Measurements from ENCODE around the gene ZNF653.

The ZNF653 gene

DNA sequence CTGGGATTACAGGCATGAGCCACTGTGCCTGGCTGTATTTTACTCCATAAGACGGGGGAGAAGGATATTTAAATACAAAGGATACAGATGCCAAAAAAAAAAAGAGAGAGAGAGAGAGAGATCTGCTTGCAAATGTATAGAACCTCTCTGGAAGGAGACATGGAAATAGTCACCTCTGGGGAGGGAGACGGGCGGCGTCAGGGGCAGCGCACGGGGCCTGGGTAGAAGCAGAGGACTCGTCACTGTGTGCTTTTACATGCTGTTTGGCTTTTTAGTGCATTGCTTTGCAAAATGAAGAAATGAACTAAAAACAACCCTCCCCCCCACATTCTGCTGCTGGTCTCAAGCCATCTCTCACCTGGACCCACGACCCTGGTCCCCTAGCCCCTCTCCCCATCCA is 4.8 kb upstream of the ZNF653 start:
- DNase-seq, result no peak

DNA sequence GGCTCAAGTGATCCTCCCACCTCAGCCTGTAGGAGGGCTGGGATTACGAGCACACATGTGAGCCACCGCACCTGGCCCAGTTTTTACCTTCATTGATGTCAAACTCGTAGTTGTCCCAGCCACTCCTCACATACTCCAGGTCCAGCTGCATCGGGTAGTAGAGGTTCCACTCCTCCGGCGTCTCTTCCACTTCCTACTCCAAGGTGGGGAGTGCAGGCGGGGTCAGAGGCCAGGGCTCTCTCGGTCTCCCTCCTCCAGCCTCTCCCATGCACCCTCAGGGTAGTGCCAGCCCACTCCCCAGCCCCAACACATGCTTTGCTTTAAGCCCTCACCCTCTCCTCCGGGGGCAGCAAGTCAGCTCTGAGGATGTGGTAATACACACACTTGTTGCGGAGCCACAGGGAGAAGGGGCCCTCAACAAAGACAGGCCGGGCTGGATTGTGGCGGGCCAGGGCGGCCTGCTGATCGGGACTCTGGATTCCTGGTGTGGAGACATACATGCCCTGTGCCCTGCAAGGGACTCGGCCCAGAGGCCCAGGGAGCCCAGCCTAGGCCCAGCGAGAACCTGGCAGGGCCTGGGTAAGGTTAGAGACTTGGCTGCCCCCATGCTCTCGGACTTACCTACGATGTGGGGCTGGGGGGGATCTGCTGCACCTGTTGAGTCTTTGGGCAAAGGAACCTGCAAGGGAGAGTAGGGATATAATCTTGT is 1.9 kb upstream of the ZNF653 start:
- no peak for DNase-seq

DNA sequence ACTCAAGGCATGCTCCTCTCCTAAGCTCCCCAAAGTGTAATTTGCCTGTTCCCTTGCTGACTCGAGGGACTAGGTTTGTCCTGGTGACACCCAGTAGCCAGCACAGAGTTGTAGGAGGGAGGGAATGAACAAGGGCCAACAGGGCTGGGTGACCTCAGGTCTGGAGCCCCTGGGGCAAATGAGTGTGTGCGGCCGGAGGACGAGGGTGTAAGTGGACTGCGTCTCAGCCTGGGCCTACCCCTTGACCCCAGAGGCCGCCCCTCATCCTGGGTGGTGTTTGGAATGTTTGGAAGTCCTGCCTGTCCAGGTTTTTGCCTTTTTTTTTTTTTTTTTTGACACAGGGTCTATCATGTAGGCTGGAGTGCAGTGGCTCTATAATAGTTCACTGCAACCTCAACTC is 1.3 kb upstream of the ZNF653 start:
- DNase-seq, result no peak

DNA sequence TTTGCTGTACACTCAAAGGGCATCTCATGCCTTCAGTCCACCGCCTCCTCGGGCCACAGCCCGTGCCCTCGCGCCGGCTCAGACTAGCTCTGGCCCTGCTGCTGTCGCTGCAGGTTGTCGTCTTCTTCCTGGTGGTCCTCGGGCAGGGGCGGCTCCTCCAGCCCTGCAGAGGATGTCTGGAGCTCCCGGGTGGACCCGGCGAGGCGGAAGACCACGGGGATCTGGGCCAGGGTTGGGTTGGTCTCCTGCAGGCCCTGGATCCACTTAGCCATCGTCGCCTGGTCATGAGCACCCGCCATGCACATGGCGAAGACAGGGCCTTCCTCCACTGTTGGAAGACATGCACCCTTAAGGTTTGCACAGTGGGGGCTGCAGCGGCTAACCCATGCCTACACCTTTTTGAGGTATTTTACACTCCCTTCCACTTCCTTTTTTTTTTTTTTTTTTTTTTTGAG is 489 bp upstream of the ZNF653 start:
- no peak for DNase-seq

DNA sequence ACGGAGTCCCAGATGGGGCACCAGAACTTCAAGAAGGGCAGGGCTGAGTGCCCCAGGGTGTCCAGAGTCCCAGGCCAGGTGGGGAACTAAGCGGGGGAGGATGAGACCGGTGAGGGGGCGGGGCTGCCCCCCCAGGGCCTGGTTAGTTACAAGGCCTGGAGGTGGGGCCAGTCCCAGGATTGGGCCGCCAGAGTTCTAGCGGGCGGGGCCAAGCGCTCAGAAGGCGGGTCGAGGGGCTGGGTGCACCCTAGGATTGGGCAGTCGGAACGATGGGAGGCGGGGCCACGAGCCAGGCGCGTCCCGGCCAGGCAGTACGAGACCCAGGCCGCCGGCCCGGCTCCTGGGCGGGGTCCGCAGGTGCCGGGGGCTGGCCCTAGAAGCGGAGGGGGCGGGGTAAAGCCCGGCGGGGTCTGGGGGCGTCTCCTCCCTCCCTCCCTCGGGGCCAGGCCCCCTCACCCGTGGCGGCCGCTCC is 571 bp downstream of the ZNF653 start:
- DNase-seq, result peak; percentile 97

DNA sequence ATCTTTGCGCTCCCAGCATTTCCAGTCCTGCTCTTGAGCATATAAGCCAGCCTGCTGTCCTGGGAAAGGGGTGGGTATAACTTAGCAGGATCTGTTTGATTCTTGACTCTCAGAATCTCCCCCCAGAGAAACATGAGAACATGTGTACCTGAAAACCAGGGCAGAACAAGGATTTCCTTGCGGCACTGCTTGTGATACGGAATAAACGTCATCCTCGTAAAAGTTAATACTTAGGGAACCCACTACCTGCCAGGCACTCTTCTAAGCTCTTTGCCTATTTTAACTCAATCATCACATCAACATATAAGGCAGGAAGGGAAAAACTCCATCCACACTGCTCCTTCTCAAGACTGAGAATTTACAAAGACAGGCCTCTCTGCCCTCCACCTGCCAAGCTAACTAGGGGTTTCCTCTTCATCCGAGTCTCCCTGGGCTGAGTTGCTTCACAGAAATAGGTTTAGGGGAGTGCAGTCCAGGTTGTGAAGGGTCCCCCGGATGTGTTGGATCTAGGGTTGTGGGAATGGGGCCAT is 1.1 kb downstream of the ZNF653 start:
- no peak for DNase-seq

DNA sequence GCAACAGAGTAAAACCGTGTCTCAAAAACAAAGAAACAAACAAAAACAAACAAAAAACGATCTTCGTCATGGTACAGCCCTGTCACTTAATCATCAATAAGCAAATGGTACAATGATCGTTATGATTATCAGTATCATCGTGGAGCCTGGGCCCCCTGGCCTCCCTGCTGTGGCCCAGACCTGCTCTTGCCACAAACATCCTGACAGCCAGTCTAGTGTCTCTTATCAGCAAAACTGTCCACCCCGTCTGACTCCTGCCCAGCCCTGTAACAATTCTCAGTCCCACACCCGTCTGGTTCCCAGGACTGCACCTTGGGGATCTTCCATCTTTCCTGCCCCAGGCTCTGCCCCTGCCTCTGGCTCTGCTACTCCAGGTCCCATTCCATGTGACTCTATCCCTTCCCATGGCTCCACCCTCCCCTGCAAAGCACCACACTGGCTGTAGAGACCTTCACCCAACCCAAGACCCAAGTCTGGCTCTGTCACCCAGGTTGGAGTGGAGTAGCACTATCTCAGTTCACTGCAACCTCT is 5.7 kb downstream of the ZNF653 start:
- DNase-seq, result no peak

DNA sequence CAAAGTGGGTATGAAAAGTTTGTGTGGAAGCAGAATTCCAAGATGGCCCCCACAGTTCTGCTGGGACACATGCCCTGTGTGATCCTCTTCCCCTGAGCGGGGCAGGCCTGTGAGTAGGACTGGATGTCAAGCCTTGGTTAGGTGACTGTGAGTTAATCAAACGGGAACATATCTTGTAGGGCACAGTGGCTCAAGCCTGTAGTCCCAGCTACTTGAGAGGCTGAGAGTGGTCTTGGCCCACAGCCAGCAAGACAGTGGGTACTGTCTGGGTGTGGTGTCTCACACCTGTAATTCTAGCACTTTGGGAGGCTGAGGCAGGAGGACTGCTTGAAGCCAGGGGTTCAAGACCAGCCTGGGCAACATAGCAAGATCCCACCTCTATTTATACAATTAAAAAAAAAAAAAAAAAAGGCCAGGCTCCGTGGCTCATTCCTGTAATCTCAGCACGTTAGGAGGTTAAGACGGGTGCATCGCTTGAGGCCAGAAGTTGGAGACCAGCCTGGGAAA is 6.4 kb downstream of the ZNF653 start:
- no peak for DNase-seq

DNA sequence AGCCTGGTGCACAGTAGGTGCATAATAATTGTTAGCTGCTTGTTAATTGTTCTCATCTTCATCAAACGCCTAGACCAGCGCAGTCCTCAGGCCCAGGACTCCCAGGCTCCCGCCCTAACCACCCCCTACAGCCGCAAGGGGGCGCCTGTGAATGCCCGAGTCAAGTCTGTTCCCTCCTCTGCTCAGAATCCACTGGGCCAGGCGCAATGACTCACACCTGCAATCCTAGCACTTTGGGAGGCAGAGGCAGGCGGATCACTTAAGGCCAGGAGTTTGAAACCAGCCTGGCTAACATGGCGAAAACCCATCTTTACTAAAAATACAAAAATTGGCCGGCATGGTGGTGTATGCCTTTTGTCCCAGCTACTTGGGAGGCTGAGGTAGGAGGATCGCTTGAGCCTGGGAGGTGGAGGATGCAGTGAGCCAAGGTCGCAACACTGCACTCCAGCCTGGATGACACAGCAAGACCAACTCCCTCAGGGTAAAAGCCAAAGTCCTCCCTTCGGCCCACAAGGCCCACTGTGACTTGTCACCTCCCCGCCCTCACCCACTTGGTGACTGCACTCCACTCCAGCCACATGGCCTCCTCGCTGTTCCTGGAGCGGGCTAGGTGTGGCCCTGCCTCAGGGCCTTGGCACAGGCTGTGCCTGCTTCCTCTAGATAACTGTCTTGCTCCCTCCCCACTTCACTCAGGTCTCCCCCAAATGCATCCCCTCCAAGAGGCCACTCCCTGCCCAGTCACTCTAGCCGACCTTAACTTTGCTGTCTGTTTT is 9.1 kb downstream of the ZNF653 start:
- DNase-seq, result peak; percentile 77

DNA sequence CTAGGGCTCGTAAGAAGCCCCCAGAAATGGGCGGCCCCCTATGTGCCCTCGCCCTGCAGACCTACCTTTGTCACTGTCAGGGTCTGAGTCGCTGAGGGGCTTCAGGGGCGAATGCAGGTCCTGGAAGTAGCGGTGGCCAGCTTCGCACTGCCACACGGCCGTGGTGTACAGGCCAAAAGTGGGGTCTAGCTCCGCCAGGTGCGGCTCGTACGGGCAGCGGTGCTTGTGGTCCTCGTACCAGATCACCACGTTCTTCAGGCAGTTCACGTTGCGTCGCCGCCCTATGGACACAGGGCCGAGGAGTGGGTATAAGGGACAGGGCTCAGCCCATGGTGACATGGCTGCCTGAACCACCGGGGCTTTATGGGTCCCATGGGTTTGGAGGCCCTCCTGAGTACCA is 9.8 kb downstream of the ZNF653 start:
- DNase-seq, result no peak

DNA sequence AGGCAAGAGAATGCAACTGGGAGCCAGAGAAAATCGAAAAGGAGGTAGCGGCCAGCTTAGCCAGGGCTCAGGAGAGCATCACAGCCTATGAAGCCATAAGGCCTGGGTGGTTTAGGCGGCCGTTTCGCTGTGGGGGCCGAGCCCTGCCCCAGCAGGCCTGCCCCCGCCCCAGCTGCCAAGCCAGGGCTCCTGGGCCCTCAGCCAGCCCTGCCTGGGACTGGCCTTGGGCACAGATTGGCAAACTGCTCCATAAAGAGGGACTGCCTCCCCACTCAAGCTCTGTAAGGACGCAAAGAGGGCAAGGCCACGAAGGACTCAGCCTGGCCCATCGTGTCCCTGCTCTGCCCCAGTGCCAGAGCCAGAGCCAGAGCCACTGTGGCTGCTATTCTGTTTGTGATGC is 10.2 kb downstream of the ZNF653 start:
- no peak for DNase-seq

DNA sequence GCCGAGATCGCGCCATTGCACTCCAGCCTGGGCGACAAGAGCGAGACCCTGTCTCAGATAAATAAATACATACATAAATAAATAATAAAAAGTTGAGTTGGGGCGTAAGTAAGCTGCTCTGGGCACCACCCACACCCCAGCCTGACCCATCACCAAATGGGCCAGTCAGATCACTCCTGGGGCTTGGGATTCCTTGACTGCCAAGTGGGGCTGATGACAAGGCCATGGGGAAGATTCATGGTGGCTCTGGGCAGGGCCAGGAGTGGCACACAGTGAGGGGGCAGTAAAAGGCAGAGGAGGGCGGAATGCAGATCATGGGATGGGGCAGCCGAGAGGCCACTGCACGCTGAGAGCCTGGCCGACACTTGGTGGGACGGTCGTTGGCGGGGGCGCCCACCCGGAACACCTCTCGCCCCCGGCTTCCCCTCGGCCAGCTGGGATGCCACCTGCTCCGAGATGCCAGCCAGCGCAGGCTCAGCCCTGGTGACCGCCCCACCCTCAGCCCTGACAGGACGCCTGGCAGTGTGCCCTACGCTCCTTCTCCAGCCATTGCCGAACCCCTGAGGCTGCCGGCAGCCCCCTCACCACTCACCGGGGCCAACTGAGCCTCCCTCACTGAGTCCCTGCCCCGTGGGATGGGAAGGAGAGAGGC is 10.9 kb downstream of the ZNF653 start:
- no peak for DNase-seq

DNA sequence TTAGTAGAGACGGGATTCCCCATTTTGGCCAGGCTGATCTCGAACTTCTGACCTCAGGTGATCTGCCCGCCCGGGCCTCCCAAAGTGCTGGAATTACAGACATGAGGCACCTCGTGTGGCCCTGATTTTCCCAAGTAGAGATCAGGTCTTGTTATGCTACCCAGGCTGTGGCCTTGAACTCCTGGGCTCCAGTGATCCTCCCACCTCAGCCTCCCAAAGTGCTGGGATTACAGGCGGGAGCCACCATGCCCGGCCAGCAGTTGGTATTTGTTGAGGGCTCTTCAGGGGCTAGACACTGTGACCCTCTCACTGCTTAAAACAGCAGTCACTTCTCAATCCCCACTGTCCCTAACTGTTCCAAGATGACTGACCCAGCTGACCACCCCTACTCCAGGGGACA is 16.3 kb downstream of the ZNF653 start:
- no peak for DNase-seq

DNA sequence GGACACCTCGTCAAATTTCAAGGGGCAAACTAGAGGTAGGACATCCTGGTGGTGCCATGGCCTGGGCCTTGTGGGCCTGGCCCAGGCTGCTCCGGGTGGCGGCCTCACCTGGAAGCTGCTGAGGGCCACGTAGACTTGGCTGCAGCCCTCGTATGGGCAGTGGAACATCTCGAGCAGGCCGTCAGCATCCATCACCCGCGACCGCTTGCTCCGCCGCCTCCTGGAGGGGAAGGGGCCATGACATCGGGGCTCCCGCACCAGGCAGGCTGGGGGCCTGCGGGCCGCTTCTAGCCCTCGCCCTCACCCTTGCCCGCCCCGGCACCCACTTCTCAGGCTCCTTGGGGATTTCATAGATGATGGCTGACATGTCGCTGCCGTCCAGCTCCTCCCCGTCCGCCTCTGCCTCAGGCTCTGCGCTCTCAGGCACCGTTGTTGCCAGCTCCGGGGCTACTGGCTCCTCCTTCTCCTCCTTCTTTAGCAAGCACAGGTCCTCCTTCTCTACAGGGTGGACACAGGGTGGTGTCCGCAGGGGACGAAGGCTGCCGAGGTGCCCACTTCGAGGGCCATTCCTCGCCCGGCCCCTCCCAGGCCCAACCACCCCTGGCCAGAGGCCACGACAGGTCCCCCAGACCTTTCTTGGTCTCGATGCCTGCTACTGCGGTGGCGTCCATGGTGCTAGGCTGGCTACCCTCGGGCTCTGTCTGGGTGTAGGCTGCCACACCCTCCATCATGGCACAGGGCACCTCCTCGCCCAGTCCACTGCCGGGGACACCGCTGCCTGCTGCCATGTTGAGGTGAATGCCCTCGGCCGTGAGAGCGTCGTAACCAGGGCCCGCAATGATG is 18.8 kb downstream of the ZNF653 start:
- no peak for DNase-seq

DNA sequence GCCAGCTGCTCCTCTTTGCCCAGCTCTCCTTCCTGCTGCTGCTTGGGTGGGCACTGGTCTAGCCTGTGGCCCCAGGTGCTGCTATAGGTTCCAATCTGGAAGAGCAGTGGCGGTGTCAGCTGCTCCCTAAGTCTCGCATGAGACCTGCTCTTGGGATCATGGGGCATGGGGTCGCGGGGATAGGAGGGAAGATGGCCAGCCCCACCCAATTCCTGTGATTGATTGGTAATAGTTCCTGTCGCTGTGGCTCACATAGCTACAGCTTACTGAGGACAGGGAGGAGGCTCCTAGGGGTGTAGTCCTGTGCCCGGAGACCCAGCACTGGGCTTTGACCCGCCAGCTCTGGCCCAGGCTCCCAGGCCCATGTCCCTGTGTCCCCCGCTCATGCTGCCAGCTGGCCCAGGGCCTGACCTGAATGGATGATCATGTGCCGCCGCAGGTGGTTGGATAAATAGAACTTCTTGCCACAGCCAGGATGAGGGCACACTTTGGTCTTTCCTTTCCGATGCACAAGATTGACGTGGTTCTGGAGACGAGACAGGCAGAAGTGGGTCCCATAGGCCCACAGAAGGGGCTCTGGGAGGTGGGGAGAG is 20.3 kb downstream of the ZNF653 start:
- peak; percentile 5 for DNase-seq

DNA sequence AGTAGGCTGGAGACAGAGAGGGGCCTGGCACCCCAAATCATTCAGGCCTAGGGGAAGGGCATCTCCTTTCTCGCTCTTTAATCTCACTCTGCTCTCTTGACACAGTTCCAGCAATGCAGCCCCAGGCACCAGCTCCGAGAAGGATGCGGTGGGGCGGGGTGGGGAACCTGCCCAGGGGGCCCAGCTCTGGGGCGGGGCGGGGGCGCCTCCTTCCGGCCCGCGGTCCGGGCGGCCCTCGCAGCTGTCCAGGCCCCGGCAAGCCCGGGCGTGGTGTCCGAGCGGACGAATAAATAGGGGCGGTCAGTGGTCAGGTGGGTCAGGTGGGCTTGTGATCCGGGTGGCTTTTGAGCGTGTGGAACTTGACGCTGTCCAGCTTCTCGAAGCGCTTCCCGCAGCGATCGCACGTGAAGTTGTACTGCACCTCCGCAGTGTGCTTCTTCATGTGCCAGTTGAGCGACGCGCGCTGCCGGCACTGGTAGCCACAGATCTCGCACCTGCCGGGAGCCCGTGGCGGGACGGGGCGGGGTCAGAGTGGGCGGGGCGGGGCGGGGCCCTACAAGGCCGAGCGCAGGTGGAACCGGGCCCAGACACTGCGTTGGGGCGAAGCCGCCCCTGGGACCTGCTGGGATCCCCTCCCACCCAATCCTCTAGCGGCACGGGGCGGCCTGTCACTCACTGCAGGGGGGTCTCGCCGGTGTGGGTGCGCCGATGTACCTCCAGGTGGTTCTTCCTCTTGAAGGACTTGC is 22.1 kb downstream of the ZNF653 start:
- DNase-seq, result no peak

DNA sequence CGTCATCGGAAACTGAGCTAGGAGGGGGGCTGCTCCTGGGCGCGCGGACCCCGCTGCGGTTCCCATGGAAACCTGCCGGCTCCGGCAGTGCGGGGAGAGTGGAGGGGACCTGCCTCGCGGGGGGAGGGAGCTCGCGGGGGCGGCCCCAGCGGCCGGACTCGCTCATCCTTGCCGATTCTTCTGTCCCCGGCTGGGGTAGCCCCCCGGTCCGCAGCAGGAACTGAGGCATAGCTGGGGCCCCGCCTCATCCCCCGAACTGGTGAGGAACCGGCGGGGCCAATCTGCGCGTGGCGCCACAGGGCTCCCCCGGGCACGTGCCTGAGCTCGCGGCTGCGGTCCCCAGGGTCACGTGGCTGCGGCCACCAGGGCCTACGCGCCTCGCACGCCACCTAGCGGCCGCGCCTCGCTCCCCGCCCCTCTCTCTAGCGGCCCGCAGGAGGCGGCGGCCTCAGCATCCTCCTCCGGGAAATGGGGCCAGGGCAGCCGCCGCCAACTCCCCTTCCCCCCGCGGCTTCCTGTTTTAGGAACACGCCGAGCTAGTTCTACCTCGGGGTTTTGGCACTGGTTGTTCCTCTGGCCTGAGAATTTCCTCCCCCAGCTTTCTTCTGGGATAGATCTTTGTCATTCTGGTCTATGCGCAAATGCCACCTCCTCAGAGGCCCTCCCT is 23.1 kb downstream of the ZNF653 start:
- DNase-seq, result peak; percentile 88

DNA sequence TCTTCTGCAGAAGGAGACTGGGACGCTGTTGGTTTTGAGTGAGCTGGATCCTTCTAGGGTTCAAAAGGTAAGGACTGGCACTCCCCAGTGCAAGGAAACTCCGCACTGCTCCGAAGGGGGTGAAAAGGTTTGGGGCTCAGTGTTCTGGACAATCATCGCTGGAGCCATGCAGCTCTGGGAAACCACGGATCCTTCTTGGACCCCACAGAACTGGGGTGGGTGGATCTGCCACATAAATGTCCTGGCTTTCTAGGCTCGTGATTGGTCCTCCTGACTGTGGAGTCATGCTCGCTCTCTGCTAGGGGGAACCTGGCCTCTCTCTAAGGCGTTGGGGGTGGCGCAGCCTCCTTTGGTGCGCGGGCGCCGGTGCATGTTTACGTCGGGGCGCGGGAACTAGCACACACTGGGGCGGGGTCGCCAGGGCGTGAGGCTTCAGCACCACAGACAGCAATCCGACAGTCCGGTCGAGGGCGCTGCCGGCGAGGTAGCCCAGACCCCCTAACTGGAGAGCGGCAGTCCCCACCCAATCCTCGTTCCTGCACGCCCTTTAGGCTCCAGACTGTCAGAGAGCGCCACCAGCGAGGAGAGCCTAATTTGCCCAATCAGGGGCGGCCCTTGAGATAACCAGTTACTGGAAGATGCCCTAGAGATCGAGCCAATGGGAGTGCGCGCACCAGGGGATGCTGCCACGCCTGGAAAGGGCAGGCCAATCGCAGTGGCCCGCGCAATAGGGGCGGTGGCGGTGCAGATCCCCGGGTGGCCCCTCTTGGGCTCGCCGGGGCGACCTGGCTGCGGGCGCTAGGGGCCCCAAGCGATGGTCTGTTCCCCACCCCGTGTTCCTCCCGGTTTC is 23.9 kb downstream of the ZNF653 start:
- DNase-seq, result peak; percentile 98

Data from NCI-H82 (cell line).